ENCODE measurements around the gene FAM167B.
A peak's percentile ranks its signal among the peaks of the same experiment; 100 is the strongest.
"Not testable (repeated sequence)": the region's sequence is repeated elsewhere in the genome, so short reads cannot be mapped to it uniquely, and the experiment has no call there.

The FAM167B gene

GRCh38 chr1:32257227-32257508 lies 10.1 kb downstream of the FAM167B start:
- DNase-seq (ENCODE audit: low read depth in 3 of 3) = no peak

GRCh38 chr1:32263236-32263593 lies 16.2 kb downstream of the FAM167B start:
- not testable (repeated sequence) for DNase-seq (ENCODE audit: low read depth in 3 of 3)

- no peak for DNase-seq (ENCODE audit: low read depth in 3 of 3)
Measured at GRCh38 chr1:32263744-32264143, 16.7 kb downstream of the FAM167B start.

- no peak for DNase-seq (ENCODE audit: low read depth in 3 of 3)
Measured at GRCh38 chr1:32265846-32266245, 18.8 kb downstream of the FAM167B start.

GRCh38 chr1:32266921-32267591 lies 20.0 kb downstream of the FAM167B start:
- no peak for DNase-seq (ENCODE audit: low read depth in 3 of 3)

GRCh38 chr1:32269744-32270143 lies 22.7 kb downstream of the FAM167B start:
- no peak for DNase-seq (ENCODE audit: low read depth in 3 of 3)

GRCh38 chr1:32272557-32273390 lies 25.8 kb downstream of the FAM167B start:
- DNase-seq (ENCODE audit: low read depth in 3 of 3) = peak in 1 of 3 experiments; percentile 28

- DNase-seq (ENCODE audit: low read depth in 3 of 3) = peak; percentile 53 to 83 (median 79)
Measured at GRCh38 chr1:32273391-32274208, 26.6 kb downstream of the FAM167B start.

- DNase-seq (ENCODE audit: low read depth in 3 of 3) = no peak
Measured at GRCh38 chr1:32274646-32275340, 27.8 kb downstream of the FAM167B start.

- DNase-seq (ENCODE audit: low read depth in 3 of 3) = no peak
Measured at GRCh38 chr1:32275424-32275823, 28.4 kb downstream of the FAM167B start.

- DNase-seq (ENCODE audit: low read depth in 3 of 3) = no peak
Measured at GRCh38 chr1:32276032-32276782, 29.2 kb downstream of the FAM167B start.

GRCh38 chr1:32284777-32285176 lies 37.8 kb downstream of the FAM167B start:
- not testable (repeated sequence) for DNase-seq (ENCODE audit: low read depth in 3 of 3)

GRCh38 chr1:32285658-32286057 lies 38.6 kb downstream of the FAM167B start:
- DNase-seq (ENCODE audit: low read depth in 3 of 3) = no peak

- DNase-seq (ENCODE audit: low read depth in 3 of 3) = no peak
Measured at GRCh38 chr1:32286763-32287162, 39.7 kb downstream of the FAM167B start.

GRCh38 chr1:32289256-32289655 lies 42.2 kb downstream of the FAM167B start:
- DNase-seq (ENCODE audit: low read depth in 3 of 3) = no peak

- no peak for DNase-seq (ENCODE audit: low read depth in 3 of 3)
Measured at GRCh38 chr1:32291145-32291707, 44.2 kb downstream of the FAM167B start.

GRCh38 chr1:32291708-32292538 lies 44.9 kb downstream of the FAM167B start, which contains the start of gene HDAC1:
TSS of gene HDAC1 (plus strand) at chr1:32292083. CDS start at chr1:32292170, 87 bp downstream.
- DNase-seq (ENCODE audit: low read depth in 3 of 3) = peak; percentile 89 to 93 (median 93)

- DNase-seq (ENCODE audit: low read depth in 3 of 3) = not testable (repeated sequence)
Measured at GRCh38 chr1:32298211-32298610, 51.2 kb downstream of the FAM167B start.

Data from stimulated activated CD4-positive, alpha-beta T cell treated with anti-CD3 and anti-CD28 coated beads, TNF-alpha, amount 100 ng/mL, for 4 hours (primary cell).